Activated CD8-positive, alpha-beta memory T cell treated with anti-CD3 and anti-CD28 coated beads, Interleukin-2, amount 50 U/mL, for 24 hours (primary cell): ENCODE measurements around the gene SRD5A1.

ENCODE experiments used
- DNase-seq: peaks from one replicate; pipeline ENCODE4 v3.0.0-alpha.2; 2020; ENCODE audit errors: extremely low read depth

Gene SRD5A1

DNA sequence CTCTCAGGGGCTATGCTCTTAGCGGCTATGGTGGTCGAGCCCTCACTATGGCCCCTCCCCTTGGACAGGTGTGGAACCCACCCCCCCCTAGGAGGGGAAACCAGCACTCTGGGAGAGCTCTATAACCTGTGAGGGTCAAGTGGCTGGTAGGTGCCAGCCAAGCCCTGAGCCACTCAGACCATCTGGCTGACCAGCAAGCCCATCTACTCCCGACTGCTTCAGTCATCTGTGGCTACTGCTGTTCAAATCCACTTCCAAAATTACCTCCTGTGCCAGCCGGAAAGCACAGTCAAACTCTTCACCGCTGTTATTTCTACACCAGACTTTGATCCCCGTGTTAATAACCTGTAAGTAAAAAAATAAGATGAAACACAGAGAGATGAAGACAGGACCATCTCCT, 28.9 kb upstream of the SRD5A1 start:
- no peak for DNase-seq

DNA sequence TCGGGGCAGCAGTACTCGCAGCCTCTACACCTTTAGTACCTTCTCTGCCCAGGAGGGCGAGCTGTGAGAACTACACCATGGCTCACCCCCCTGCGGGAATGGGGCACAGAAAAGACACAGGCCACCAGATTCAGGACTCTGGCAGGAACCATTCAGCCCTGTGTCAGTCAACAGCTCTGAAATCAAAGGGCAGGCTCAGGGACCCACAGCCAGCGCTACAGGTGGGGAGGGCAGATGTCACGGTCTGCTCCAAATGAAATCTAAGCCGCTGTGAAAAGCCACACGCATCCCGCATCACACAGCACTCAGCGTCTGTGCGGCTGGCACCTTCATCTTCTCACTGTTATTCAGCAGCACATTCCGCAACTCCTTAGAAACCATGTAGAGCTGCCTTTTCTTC, 28.3 kb upstream of the SRD5A1 start:
- no peak for DNase-seq

DNA sequence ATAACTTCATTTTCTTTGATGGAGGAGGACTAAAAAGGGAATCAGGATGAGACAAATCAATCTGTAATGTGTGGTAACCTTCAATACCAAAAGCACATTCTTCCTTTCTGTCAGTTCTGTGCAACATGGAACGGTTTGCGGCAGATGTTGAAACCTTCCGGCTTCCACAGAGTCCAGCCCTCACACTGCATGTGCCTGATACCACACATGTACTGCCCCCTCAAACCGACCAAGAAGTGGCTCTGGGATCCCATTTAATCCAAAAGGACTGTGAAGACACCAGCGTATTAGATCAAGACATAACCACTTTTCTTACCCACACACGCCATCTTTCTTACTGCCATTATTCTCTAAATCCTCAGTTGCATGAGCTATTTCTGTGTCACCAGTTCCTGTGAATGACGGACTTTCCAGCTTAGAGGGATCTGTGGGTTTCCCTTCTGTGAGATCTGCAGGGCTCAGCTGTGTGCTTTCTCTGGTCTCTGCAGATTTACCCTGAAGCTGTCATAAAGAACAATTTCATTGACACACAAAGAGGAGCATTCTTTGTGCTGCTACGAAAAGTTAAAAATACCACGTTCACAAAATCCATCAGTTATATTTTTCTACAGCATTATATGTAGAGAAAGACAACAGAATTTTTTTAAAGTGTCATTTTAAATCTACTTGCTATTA, 26.2 kb upstream of the SRD5A1 start:
- no peak for DNase-seq

DNA sequence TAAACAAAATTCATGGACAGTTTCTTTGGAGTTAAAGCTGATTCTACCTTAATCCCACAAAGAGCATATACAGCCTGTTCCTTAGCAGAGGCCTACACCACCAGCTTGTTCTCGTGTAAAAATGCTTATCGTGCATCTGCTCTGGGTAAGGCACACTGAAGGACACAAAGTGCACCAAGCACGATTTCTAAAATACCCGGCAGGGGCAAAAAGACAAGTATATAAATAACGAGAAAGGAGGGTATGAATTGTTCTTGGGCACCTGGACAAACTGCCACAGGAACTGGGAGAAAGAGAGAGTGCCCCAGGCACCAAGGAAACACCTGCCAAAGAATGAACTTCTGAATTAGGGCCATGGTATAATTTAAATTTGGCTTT, 25.7 kb upstream of the SRD5A1 start:
- DNase-seq = no peak

DNA sequence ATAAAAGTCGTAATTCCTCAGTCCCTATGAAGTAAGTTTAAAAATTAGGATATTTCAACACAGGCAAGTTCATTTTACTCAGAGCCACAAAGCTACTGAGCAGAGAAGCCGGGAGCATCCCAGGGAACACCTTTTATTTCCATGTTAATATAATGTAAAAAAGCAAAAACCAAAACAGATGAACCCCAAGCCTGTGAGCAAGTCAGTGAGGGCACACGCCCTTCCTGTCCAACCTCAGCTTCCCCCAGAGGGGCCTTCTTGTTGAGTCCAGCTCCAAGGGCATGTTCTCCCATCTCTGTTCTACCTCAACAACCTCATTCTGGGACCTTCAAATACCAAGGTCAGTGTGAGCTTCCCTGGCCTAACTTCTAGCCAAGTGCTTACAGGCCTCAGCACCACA, 25.2 kb upstream of the SRD5A1 start:
- DNase-seq = no peak

DNA sequence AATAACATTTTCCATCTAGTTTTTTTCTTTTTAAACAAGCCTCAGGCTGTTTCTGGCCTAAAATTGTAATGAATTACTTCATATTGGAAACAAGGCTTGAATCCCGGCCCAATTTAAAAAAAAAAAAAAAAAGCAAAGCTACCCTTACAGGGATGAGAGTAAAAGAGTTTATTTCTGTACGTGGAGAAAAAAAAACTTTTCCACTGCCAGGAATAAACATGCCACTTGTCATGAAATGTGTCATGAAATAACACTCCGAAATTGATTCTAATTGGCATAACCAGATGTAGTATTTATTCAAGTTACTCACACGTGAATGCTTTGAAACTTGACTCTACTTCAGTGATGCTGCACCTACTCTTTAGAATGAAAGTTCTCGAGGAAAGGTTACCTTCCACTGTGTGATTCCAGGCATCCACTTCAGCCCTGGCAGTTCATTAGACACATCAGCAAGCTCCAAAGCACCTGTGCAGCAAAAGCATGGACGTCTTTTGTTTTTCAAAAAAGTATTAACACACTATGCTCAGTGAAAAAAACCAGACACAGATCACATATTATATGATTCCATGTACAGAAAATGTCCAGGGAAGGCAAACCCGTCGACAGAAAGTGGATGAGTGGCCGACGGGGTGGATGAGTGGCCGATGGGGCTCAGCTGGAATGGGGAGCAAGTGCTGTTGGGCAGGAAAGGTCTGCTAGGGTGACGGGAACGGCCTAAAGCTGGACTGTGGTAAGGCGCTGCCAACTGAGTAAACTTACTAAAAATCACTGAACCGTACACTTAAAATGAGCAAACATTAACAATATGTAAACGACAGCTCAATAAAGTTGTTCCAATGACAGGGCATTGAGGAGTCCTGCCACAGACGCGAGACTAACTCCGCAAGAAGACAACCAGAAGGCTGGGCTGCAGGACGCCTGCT, 21.6 kb upstream of the SRD5A1 start:
- no peak for DNase-seq

DNA sequence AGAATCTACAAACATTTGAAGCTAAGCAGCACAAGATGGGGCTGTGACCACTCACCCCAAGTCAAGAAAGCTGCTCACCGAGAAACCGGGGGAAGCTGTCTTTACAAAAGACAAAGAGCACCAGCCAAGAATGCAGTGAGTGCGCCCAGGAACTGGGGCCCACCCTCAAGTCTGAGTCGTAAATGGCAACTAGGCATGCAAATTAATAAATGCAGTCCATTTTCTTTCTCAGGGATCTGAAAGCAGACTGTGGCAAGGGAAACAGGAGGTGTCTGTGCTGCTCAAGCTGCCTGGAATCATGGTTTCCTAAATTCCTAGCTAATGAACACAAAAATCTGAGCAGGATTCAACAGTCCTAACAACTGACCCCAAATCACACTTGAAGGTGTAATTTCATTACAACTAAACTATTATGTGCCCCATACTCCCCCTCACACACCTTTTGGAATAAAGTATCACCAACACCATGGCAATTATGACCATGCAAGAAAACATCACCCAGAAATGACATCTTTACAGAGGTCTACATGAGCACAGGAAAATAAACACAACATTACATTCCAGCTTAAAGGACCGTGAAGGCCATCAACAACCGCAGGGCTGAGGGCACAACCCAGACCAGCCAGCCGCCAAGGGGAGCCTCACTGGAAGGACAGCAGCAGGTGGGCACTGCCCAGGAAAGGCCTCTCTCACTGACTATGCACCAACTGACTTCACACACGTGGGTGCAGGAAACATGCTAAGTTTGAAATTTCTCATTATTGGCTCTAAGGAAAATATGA, 18.0 kb upstream of the SRD5A1 start:
- no peak for DNase-seq

DNA sequence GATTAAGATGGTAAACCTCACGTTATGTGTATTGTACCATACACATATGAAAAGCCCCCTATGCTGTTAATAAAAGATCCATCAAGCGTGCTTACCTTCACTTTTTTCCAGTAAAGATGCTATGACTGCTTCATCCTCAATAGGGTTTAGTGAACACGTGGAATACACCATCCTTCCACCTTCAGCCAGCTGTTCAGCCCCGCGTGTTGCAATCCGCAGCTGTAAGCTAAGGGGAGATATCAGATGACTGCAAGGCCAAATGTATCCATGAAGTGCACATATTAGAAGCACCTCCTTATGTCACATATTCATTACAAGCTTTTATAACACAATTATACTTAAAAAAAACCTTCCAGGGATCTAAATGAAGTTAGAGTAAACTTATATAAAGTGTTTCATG, 16.6 kb upstream of the SRD5A1 start:
- DNase-seq = no peak

DNA sequence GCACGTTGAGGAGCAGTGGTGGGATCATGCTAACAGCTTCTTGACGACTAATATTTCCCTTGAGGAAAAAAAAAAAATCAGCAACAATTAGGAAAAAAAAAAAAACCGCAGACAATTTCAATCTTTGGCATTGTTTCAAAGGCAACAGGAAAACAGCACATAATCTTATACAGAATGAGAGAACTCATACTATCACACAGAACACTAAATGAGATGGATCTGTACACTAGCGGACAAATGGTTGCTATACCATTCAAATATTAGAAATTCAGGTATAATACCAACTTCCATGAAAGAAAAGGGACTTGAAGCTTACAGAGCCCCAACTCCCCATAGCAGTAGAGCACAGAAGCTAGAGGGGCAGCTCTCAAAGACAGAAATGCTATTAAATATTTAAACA, 10.0 kb upstream of the SRD5A1 start:
- no peak for DNase-seq

DNA sequence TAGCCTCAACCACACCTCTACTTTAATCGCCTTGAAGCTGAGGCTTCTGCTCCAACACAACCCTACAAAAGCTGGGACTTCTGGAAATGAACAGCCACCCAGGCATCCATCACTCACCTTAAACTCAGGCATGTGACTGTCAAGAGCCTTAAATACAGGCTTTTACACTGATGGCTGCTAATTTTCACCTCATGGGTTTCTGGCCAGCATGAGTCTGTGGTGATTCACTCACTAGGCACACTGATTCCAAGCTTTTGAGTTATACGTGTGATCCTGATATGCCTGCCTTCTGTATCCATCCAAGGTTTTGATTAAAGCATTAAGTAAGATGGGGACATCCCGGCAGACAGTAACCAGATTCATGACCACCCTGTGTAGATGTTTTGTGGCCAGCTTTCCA, 9.3 kb upstream of the SRD5A1 start:
- DNase-seq = no peak

DNA sequence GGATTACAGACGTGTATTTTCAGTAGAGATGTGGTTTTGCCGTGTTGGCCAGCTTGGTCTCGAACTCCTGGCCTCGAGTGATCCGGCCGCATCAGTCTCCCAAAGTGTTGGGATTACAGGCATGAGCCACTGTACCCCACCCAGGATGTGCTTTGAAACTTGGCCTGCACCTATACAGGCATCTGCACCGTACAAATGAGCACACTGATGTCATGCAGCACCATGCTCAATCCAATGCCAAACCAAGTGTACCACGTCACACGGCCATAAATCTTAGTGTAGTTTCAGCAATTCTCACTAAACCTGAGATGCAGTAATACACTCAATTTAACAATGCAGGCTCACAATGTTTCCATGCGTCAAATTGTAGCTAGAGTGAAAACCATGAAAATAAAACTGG, 6.7 kb upstream of the SRD5A1 start:
- no peak for DNase-seq

DNA sequence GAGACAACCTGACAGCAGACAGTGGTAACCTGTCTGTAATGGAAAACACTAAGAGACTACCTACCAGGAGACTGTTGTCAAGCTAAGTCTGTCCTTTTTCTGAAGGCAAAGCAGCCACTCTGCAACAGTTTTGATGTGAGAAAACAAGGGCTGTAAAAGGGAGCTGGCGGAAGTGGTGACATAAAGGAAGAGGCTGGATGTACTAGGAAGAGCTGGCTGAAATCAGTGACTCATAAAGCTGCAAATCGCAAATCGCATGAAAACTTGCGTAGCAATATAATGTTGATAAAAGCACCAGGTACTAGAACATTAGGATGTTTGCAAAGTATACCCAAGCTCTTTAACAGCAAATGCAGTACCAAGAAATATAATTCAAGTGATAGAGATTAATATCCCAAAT, 1.8 kb upstream of the SRD5A1 start:
- no peak for DNase-seq

DNA sequence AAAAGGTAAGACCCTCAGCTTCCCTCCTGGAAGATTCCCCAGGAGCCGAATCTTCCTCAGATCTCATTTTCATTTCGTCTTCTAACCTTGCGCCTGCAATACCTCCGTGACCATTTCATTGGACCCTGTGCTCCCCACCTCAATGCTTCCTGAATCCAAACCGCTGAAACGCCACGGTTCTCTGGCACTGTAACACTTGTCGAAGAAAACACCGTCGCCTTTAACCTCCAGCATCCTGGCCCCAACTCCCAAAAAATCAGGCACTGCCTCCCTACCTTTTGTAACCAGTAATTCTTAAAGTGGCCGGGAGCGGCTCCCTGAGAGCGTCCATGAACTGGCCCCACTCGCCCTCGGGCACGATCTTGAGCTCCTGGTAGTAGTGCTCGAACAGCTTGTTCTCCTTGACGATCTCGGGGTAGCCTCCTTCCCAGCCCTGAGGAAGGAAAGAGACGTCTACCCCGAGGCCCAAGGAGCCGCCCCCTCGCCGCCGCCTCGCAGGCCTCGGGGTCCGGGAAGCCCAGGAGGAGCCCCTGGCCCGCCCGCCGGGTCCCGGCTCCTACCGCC, 834 bp upstream of the SRD5A1 start:
- DNase-seq = no peak

DNA sequence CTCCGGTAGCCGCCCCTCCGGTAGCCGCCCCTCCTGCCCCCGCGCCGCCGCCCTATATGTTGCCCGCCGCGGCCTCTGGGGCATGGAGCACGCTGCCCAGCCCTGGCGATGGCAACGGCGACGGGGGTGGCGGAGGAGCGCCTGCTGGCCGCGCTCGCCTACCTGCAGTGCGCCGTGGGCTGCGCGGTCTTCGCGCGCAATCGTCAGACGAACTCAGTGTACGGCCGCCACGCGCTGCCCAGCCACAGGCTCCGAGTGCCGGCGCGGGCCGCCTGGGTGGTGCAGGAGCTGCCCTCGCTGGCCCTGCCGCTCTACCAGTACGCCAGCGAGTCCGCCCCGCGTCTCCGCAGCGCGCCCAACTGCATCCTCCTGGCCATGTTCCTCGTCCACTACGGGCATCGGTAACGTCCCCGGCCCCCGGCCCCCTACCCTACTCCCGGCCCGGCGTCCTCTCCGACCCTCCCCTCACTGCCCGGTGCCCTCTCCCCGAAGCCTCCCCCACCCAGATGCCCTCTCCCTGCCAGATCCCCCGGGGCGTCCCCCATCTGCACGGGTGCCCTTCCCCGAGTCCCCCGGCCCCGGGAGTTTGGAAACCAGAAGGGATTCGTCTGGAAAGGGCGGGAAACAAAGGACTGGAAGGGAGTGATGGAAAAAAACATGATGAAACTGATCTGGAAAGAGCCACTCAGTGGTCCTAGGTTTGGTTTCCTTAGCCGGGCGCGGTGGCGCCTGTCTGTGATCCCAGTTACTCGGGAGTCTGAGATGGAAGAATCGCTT, 417 bp downstream of the SRD5A1 start:
- DNase-seq = no peak

DNA sequence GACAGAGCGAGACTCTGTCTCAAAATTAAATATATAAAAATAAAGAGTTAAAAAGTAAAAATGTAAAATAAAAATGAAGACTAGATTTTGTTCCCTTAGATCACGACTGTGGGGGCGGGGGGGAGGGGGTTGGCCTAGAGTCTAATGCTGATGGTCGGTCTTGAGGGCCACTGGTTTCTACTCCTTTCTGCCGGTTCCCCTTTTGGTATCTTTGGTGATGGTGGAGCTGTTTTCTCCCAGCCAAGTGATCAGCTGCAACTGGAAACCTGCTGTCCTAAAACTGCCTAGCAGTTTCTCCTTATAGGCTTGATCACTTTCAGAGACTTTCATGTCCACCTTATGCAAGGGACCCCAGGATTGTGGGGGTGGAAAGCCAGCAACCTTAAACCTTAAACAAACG, 1.1 kb downstream of the SRD5A1 start:
- DNase-seq = no peak

DNA sequence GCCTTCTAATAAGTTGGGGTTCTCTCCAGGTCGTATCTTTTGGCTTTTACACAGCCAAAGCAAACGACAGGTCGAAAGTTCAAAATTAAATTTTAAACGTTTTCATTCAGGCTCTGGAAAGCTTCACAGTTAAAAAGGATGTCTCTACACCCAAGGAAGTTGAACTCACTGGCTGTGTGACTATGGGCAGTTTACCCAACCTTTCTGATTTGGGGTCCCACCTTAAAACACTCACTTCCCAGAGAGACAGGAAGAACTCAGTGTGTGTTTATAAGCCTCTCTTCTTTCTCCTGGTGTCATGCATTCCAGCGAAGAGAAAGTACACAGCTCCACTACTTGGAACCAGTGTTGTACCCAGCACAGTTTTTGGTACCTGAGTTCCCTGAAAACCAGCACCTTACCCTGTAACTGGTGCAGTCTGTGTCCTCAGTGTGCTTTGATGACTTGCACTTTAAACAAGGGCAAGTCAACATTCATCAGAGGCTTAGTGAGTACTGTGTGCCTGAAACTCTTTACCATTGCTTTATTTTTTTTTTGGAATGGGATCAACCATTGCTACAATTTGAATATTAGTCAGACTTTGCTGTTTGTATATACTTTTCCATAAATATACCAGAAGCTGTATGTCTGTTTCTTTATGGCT, 1.7 kb downstream of the SRD5A1 start:
- no peak for DNase-seq

DNA sequence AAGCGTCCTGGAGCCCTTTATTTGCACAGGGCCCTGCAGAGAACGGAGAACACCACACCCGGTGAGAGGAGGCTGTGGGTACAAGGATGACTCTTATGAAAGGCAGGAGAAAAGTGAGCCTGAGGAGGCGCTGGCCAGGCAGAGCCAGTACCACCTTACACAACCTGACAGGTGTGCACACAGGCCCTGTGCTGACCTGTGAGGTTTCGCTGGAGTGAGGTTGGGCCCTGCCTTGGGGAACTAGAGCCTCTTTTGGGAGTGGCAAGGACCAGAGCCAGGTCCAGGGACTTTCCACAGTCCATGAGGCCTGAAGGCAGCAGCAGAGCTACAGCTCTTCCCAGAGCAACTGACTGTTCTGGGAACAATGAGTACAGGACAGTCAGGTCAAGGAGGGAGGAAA, 3.1 kb downstream of the SRD5A1 start:
- no peak for DNase-seq

DNA sequence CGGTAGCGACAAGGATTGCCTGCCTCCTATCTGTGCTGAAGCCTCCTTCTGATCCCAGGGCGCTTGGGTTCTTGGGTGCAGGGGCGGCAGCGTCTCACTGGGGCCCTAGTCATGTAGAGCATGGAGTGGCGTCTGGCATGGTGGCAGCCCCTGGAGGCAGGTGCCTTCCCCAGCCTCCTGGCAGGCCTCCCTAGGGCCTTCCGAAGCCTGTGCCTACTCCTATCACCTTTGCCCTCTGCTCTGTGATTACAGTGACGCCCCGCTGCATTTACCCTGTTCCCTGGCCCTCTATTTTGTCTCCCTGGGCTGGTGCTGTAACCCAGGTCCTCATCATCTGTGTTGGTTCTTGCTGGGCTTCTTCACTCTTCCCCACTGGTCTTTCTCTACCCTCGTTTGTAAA, 3.8 kb downstream of the SRD5A1 start:
- DNase-seq = no peak

DNA sequence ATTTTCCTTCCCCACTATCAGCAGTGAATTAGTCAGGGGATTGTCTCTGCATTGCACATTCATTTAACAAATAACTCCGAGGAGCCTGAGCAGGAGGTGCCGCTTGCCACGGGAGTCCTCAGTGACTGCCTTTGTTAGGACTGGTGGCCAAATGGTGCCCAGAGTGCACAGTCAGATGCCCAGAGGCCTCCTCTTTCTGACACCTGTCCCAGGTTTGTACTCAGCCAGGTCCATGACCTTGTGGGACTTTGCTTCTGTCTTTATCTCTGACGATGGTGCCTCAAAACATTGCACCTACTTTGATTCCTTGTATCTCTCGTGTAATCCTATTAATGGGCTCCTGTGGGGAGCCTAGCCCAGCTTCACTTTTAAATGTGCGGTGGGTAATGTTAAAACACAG, 4.3 kb downstream of the SRD5A1 start:
- no peak for DNase-seq

DNA sequence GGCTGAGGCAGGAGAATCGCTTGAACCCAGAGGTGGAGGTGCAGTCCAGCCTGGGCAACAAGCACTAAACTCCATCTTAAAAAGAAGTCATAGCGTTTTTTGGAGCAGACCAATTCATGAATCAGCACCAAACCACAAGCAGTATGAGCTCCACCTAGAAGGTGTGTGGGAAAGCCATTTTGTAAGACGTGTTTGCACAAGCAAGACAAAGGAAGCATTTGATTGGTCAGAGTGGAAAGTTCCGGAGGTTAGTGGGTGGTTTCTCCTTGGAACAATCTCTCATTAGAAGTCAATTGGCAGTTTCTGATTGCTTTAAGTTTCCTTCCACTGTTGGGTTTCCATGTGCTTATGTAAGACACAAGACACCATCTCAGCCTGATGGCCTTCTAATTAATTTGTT, 5.0 kb downstream of the SRD5A1 start:
- DNase-seq = no peak

DNA sequence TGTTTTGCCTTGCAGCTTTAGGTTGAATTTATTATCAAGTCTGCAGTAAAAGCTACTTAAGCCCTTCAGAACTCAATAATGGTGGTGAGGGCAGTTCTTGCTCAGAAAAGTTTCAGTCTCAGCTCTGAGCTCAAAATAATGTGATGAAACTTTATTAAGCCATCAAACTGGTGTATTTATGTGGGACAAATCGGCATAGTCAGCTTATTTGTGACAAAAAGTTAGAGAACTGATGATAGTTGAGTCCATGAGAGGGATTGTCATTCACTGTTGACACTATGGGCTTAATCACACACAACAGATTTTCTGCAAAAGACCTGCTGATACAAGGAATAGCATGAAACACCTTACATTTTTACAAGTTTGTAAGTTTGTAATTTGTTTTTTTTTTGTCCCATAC, 9.4 kb downstream of the SRD5A1 start:
- DNase-seq = no peak
